HCT116 (cell line): Measurements from ENCODE around the gene FIP1L1. TPM values are rescaled to one million over a fixed set of nuclear protein-coding genes. Genes with fewer than 3 reads are reported as not detected.

Source experiments
- ATAC-seq: fragments of 200-7000 bp; cut with Tn5 transposase; 2 replicates; pipeline ENCODE4 v1.9.1; 2020; ENCODE audit warnings: mild to moderate bottlenecking, moderate library complexity
- BruUV-seq: library from RNA; stranded (reverse); fragments of 400-500 nt; replicated peaks from 2 replicates; lab custom pipeline; 2021; lab: Mats Ljungman, UMichigan
- CTCF ChIA-PET: fragments of 300-600 bp; sonication (Branson Sonifier 250); formaldehyde crosslinking; loops from one replicate; lab custom pipeline; 2021; ENCODE audit warnings: antibody characterized with exemption; lab: Charles Lee
- POLR2A ChIA-PET: fragments of 300-600, 350-600 bp; sonication (Branson Sonifier 250); formaldehyde crosslinking; loops from one replicate; lab custom pipeline; 2021; ENCODE audit warnings: antibody characterized with exemption; lab: Charles Lee
- RAD21 ChIA-PET, 2 experiments: fragments of 300-600 bp; sonication (Branson Sonifier 250); formaldehyde crosslinking; loops; one replicate each; lab custom pipeline; 2023; ENCODE audit warnings: low total read pairs in 2 of 2; ENCODE audit not compliant: uncharacterized antibody in 2 of 2, unreplicated experiment in 2 of 2, low non-redundant PET in 1 of 2; lab: Charles Lee
- DNase-seq: peaks from one replicate; pipeline ENCODE4 v3.0.0-alpha.2; 2010; ENCODE audit warnings: low read depth, low spot score
- H2AFZ ChIP-seq: fragments of 200-600 bp; shearing (Covaris generic), sonication (generic); 2 replicates; pipeline ENCODE4 v1.6.1; 2017; ENCODE audit warnings: low read depth, mixed run types, mixed read lengths, antibody characterized with exemption, low read length; ENCODE audit not compliant: poor library complexity, severe bottlenecking
- H3K27ac ChIP-seq: 2 replicates; pipeline ENCODE4 v1.5.1; 2012; ENCODE audit warnings: low read depth, low read length
- H3K27me3 ChIP-seq: fragments of 200-600 bp; sonication (generic); 2 replicates; pipeline ENCODE4 v1.6.1; 2016; ENCODE audit warnings: mixed run types, low read length, mixed read lengths; ENCODE audit not compliant: insufficient read depth
- H3K36me3 ChIP-seq, 2 experiments: fragments of 200-500 bp in 1 of 2; fragments of 200-600 bp in 1 of 2; sonication (Bioruptor generic) in 1 of 2; sonication (generic) in 1 of 2; 2 replicates each; pipeline versions ENCODE4 v1.5.1 to v1.6.1; 2014 to 2016; ENCODE audit warnings: low read length in 2 of 2, inconsistent platforms in 1 of 2, mixed read lengths in 1 of 2, mixed run types in 1 of 2; ENCODE audit not compliant: insufficient read depth in 2 of 2, control insufficient read depth in 1 of 2
- H3K4me1 ChIP-seq, 2 experiments: fragments of 200-600 bp in 1 of 2; sonication (generic) in 1 of 2; 2 replicates each; pipeline versions ENCODE4 v1.5.1 to v1.6.1; 2012 to 2017; ENCODE audit warnings: low read length in 2 of 2, inconsistent platforms in 1 of 2, mild to moderate bottlenecking in 1 of 2, mixed read lengths in 1 of 2, mixed run types in 1 of 2, moderate library complexity in 1 of 2; ENCODE audit not compliant: insufficient read depth in 2 of 2, control insufficient read depth in 1 of 2
- H3K4me2 ChIP-seq: fragments of 200-600 bp; sonication (generic); 2 replicates; pipeline ENCODE4 v1.6.1; 2017; ENCODE audit warnings: mixed run types, low read length, mixed read lengths
- H3K4me3 ChIP-seq, 2 experiments: fragments of 200-600 bp in 1 of 2; sonication (generic) in 1 of 2; replicated peaks in 1 of 2; 2 replicates each; pipeline ENCODE4 v1.5.1; 2011 to 2016; ENCODE audit warnings: low read length in 2 of 2, control low read depth in 1 of 2, low read depth in 1 of 2, mild to moderate bottlenecking in 1 of 2, mixed read lengths in 1 of 2, mixed run types in 1 of 2
- H3K79me2 ChIP-seq: fragments of 200-600 bp; sonication (generic); 2 replicates; pipeline ENCODE4 v1.6.1; 2017; ENCODE audit warnings: mild to moderate bottlenecking, mixed run types, low read length, moderate library complexity, mixed read lengths; ENCODE audit not compliant: insufficient read depth
- H3K9ac ChIP-seq: fragments of 200-600 bp; sonication (generic); 2 replicates; pipeline ENCODE4 v1.6.1; 2016; ENCODE audit warnings: low read length, mixed read lengths
- H3K9me2 ChIP-seq: fragments of 200-600 bp; sonication (generic), shearing (Covaris generic); 2 replicates; pipeline ENCODE4 v1.6.1; 2017; ENCODE audit warnings: mixed run types, mild to moderate bottlenecking, moderate library complexity; ENCODE audit not compliant: insufficient read depth
- H3K9me3 ChIP-seq, 2 experiments: fragments of 200-500 bp in 1 of 2; fragments of 200-600 bp in 1 of 2; sonication (Bioruptor generic) in 1 of 2; sonication (generic) in 1 of 2; 2 replicates each; pipeline ENCODE4 v1.6.1; 2014 to 2017; ENCODE audit warnings: low read length in 2 of 2, mixed read lengths in 2 of 2, inconsistent platforms in 1 of 2, low read depth in 1 of 2, mild to moderate bottlenecking in 1 of 2, mixed run types in 1 of 2, moderate library complexity in 1 of 2; ENCODE audit not compliant: control insufficient read depth in 1 of 2, insufficient read depth in 1 of 2
- H4K20me1 ChIP-seq: fragments of 200-600 bp; sonication (generic), shearing (Covaris generic); 2 replicates; pipeline ENCODE4 v1.6.1; 2017; ENCODE audit warnings: mixed run types, mild to moderate bottlenecking, moderate library complexity; ENCODE audit not compliant: insufficient read depth
- EGR1 ChIP-seq: IDR thresholded peaks from 2 replicates; pipeline ENCODE4 v1.6.1; 2012; ENCODE audit warnings: low read depth
- EZH2 ChIP-seq: fragments of 200-600 bp; sonication (generic); IDR thresholded peaks from 2 replicates; pipeline ENCODE4 v1.6.1; 2017; ENCODE audit warnings: antibody characterized with exemption, mixed run types
- EZH2phosphoT487 ChIP-seq: fragments of 200-600 bp; IDR thresholded peaks from 2 replicates; pipeline ENCODE4 v1.6.1; 2018; ENCODE audit warnings: antibody characterized with exemption, borderline replicate concordance
- JUND ChIP-seq: IDR thresholded peaks from 2 replicates; pipeline ENCODE4 v1.6.1; 2012
- POLR2AphosphoS5 ChIP-seq: IDR thresholded peaks from 2 replicates; pipeline ENCODE4 v1.6.1; 2011; ENCODE audit warnings: mild to moderate bottlenecking, low read depth, low read length, moderate library complexity
- SIN3A ChIP-seq: IDR thresholded peaks from 2 replicates; pipeline ENCODE4 v1.6.1; 2012; ENCODE audit warnings: low read depth
- SP1 ChIP-seq: IDR thresholded peaks from 2 replicates; pipeline ENCODE4 v1.6.1; 2012; ENCODE audit warnings: low read depth
- SRF ChIP-seq: IDR thresholded peaks from 2 replicates; pipeline ENCODE4 v1.6.1; 2012; ENCODE audit warnings: low read depth
- YY1 ChIP-seq: IDR thresholded peaks from 2 replicates; pipeline ENCODE4 v1.6.1; 2011; ENCODE audit warnings: low read length, low read depth, moderate library complexity, mild to moderate bottlenecking; ENCODE audit not compliant: insufficient replicate concordance; ENCODE audit errors: extremely low read depth
- ZFX ChIP-seq: fragments of 450-650 bp; IDR thresholded peaks from 2 replicates; pipeline ENCODE4 v1.6.1; 2017
- ZNF274 ChIP-seq: fragments of 200-500 bp; sonication (Bioruptor generic); IDR thresholded peaks from 2 replicates; pipeline ENCODE4 v1.6.1; 2014; ENCODE audit warnings: mild to moderate bottlenecking, low read depth, low read length, inconsistent platforms
- intact Hi-C: fragments of 100-400 bp; cut with micrococcal nuclease; formaldehyde crosslinking; loops from 2 replicates; pipeline ENCODE4 v1.10.0; 2022
- total RNA-seq: library from RNA; stranded (reverse); gene quantifications from one replicate; pipeline ENCODE4 v1.2.1, GENCODE V29; 2021; ENCODE audit not compliant: unreplicated experiment
- TF ChIP-seq, protein P1 (sequence below), 3 experiments: fragments of 200-600 bp in 1 of 3; sonication (generic) in 1 of 3; IDR thresholded peaks in 2 of 3; conservative IDR thresholded peaks in 1 of 3; 2 replicates each; pipeline ENCODE4 v1.5.1; 2012 to 2017; ENCODE audit warnings: low read depth in 2 of 3, low read length in 2 of 3, antibody characterized with exemption in 1 of 3, borderline replicate concordance in 1 of 3, control low read depth in 1 of 3, mild to moderate bottlenecking in 1 of 3, mixed read lengths in 1 of 3, mixed run types in 1 of 3, moderate library complexity in 1 of 3; ENCODE audit not compliant: insufficient read depth in 1 of 3
- TF ChIP-seq, protein P2 (sequence below): IDR thresholded peaks from 2 replicates; pipeline ENCODE4 v1.6.1; 2012

Gene FIP1L1
- total RNA-seq, 1 experiment from 2014 or later, result 63.6 TPM

DNA sequence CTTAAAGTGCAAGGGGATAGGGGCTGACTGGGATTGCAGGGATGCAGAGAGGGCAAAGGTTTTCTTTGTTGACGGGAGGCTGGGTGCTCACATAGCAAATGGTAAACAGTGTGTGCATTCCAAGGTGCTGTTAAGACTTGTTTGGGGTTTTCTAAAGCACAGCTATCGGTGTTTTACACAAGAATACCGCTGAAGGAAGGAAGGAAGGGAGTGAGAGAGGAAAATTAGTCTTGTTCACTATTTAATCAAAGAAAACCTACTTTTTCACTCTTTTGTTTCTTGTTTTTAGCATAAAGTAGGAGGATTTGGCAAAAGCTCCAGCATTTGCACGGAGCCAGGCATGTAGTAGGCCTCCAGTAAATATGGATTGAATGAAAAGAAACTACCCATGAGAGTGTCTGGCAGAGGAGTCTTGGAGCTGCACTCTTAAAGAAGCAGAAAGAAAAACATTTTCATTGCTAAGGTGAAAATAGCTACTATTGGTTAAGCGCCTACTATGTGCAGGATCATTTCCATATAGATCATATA is 99.7 kb downstream of the FIP1L1 start:
- RAD21 ChIA-PET, result interaction anchor here in 1 of 2 experiments (0.6 kb wide), 1 partner anchor 52 kb away, joined by 4 read pairs; no protein-coding TSS in a partner anchor
- H3K27me3 ChIP-seq, result no peaks in the 10 kb centered on the region
- no peak overlapping the region for H3K27ac ChIP-seq
- ATAC-seq, result no peak
- H3K4me2 ChIP-seq, result no peak overlapping the region
- no peak overlapping the region for H2AFZ ChIP-seq
- H3K4me3 ChIP-seq, result no peak overlapping the region
- no peaks in the 10 kb centered on the region for H3K36me3 ChIP-seq
- intact Hi-C loops, result no loop called here
- H4K20me1 ChIP-seq, result no peaks in the 10 kb centered on the region
- H3K4me1 ChIP-seq, result peaks cover 0 to 13% of the 10 kb centered on the region in 2 experiments; a peak in 2 of 4 replicates
- H3K9me3 ChIP-seq, result no peaks in the 10 kb centered on the region
- DNase-seq, result no peak
- H3K9me2 ChIP-seq, result no peaks in the 10 kb centered on the region
- TF ChIP-seq JUND (no peak), SRF (no peak), POLR2AphosphoS5 (no peak), EGR1 (no peak), ZNF274 (no peak), ZFX (no peak)
- TF ChIP-seq, protein P1, sequence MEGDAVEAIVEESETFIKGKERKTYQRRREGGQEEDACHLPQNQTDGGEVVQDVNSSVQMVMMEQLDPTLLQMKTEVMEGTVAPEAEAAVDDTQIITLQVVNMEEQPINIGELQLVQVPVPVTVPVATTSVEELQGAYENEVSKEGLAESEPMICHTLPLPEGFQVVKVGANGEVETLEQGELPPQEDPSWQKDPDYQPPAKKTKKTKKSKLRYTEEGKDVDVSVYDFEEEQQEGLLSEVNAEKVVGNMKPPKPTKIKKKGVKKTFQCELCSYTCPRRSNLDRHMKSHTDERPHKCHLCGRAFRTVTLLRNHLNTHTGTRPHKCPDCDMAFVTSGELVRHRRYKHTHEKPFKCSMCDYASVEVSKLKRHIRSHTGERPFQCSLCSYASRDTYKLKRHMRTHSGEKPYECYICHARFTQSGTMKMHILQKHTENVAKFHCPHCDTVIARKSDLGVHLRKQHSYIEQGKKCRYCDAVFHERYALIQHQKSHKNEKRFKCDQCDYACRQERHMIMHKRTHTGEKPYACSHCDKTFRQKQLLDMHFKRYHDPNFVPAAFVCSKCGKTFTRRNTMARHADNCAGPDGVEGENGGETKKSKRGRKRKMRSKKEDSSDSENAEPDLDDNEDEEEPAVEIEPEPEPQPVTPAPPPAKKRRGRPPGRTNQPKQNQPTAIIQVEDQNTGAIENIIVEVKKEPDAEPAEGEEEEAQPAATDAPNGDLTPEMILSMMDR (IDR thresholded peaks at IDR 0.05 in 2 of 3, conservative IDR thresholded peaks at IDR 0.05 in 1 of 3; ENCODE audit: borderline replicate concordance in 1 of 3, insufficient read depth in 1 of 3, low read depth in 2 of 3, low read length in 2 of 3), result no peak
- TF ChIP-seq, all 23 proteins: peak for 0
- ChIA-PET CTCF (no interaction called here), POLR2A (interaction anchor here (0.6 kb wide), 1 partner anchor 13 kb away, joined by 3 read pairs; no protein-coding TSS in a partner anchor)
- no TSS peak for BruUV-seq
- H3K79me2 ChIP-seq, result no peaks in the 10 kb centered on the region
- no peak overlapping the region for H3K9ac ChIP-seq

DNA sequence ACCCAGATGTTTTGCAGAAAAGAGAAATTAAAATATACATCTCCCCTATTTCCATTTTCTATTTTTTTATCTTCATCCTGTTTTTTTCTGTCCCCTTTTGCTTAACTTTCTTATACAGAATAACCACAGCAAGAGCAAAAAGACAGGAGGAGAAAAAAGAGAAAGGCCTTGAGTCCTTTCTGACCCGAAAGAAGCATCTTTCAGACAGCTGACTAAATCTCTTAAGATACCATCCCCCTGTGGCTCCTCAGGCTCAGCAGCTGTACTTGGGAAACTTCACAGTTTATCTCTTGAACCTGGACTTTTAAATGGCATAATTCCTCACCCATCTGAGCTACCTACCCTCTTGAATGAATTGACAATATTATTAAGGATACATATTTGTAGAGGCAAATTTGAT is 100.2 kb downstream of the FIP1L1 start:
- ATAC-seq, result no peak
- no peaks in the 10 kb centered on the region for H3K9me2 ChIP-seq
- no peak overlapping the region for H2AFZ ChIP-seq
- H3K27me3 ChIP-seq, result no peaks in the 10 kb centered on the region
- no TSS peak for BruUV-seq
- H3K27ac ChIP-seq, result no peak overlapping the region
- no peak overlapping the region for H3K4me3 ChIP-seq
- no peak overlapping the region for H3K9ac ChIP-seq
- H3K36me3 ChIP-seq, result no peaks in the 10 kb centered on the region
- intact Hi-C loops, result no loop called here
- TF ChIP-seq YY1, result no peak
- TF ChIP-seq EZH2, result no peak
- no peak for TF ChIP-seq SRF
- TF ChIP-seq, protein P2, sequence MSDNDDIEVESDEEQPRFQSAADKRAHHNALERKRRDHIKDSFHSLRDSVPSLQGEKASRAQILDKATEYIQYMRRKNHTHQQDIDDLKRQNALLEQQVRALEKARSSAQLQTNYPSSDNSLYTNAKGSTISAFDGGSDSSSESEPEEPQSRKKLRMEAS, result no peak
- TF ChIP-seq SIN3A, result no peak
- TF ChIP-seq SP1, result no peak
- no peak for TF ChIP-seq EZH2phosphoT487
- CTCF ChIA-PET, result no interaction called here
- H3K4me1 ChIP-seq, result peaks cover 0 to 13% of the 10 kb centered on the region in 2 experiments; a peak in 2 of 4 replicates
- H3K79me2 ChIP-seq, result no peaks in the 10 kb centered on the region
- RAD21 ChIA-PET, result no interaction called here
- DNase-seq, result no peak
- H4K20me1 ChIP-seq, result no peaks in the 10 kb centered on the region
- POLR2A ChIA-PET, result no interaction called here
- H3K4me2 ChIP-seq, result no peak overlapping the region
- H3K9me3 ChIP-seq, result no peaks in the 10 kb centered on the region
